ENCODE measurements around the gene WDFY3. TPM values are rescaled to one million over a fixed set of nuclear protein-coding genes. Genes with fewer than 3 reads are reported as not detected.
"Not testable (repeated sequence)": the region's sequence is repeated elsewhere in the genome, so short reads cannot be mapped to it uniquely, and the experiment has no call there.

Gene WDFY3
- total and polyA plus RNA-seq, 8 donors = 3.2 to 163 (median 28.4) TPM

- WGBS, 5 donors = 84 to 92% (median 90%) methylated on average over 2 of the region's 2 CpGs
- Histone ChIP-seq H3K4me1 (peaks cover 0 to 6% (median 0%) of the 10 kb centered on the region in 4 donors), H3K27ac (no peak overlapping the region), H3K36me3 (peaks cover 8 to 38% (median 28%) of the 10 kb centered on the region in 4 donors), H3K27me3 (no peaks in the 10 kb centered on the region), H3K4me3 (no peak overlapping the region), H3K9me3 (no peaks in the 10 kb centered on the region)
- TF ChIP-seq EP300 (IDR thresholded peaks at IDR 0.05) (no peak), POLR2A (IDR thresholded peaks at IDR 0.05) (no peak), POLR2AphosphoS5 (IDR thresholded peaks at IDR 0.05) (no peak)
- TF ChIP-seq, protein P1, sequence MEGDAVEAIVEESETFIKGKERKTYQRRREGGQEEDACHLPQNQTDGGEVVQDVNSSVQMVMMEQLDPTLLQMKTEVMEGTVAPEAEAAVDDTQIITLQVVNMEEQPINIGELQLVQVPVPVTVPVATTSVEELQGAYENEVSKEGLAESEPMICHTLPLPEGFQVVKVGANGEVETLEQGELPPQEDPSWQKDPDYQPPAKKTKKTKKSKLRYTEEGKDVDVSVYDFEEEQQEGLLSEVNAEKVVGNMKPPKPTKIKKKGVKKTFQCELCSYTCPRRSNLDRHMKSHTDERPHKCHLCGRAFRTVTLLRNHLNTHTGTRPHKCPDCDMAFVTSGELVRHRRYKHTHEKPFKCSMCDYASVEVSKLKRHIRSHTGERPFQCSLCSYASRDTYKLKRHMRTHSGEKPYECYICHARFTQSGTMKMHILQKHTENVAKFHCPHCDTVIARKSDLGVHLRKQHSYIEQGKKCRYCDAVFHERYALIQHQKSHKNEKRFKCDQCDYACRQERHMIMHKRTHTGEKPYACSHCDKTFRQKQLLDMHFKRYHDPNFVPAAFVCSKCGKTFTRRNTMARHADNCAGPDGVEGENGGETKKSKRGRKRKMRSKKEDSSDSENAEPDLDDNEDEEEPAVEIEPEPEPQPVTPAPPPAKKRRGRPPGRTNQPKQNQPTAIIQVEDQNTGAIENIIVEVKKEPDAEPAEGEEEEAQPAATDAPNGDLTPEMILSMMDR (IDR thresholded peaks at IDR 0.05) = no peak
- no peak for DNase-seq
- intact Hi-C loops (cut with DNase I; ENCODE audit: low total_unique reads) = no loop called here
Observed at GRCh38 chr4:84847978-84848377, 118.5 kb downstream of the WDFY3 start.

DNA sequence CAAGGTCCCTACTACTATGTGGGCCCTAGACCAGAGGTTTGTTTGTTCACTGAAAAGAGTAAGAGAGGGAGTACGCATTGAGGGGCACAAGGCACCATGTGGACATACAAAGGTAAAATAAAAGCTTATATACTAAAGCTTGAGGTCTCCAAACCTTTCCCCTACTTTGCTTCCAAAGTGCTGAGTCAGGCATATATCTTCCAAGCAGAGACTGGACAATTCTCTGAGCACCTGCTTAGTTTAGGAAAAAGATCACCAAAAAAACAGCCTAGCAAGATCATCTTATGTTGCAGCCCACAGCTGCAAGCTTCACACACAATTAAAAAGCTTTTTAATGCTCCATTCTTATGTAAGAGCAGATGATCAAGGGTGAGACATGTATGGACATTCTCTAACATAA, 119.5 kb downstream of the WDFY3 start:
- intact Hi-C loops (cut with DNase I; ENCODE audit: low total_unique reads) = no loop called here
- 83 to 96% (median 92%) methylated on average over 1 of the region's 1 CpG for WGBS, 5 donors
- TF ChIP-seq EP300 (IDR thresholded peaks at IDR 0.05) = no peak
- TF ChIP-seq, protein P1 (IDR thresholded peaks at IDR 0.05) = no peak
- TF ChIP-seq POLR2AphosphoS5 (IDR thresholded peaks at IDR 0.05) = no peak
- no peak for TF ChIP-seq POLR2A (IDR thresholded peaks at IDR 0.05)
- Histone ChIP-seq H3K9me3 (no peaks in the 10 kb centered on the region), H3K36me3 (peaks cover 8 to 38% (median 28%) of the 10 kb centered on the region in 4 donors), H3K27ac (no peak overlapping the region), H3K4me1 (peaks cover 0 to 1% (median 0%) of the 10 kb centered on the region in 4 donors), H3K4me3 (no peak overlapping the region), H3K27me3 (no peaks in the 10 kb centered on the region)
- DNase-seq = no peak

- 90 to 100% (median 95%) methylated on average over 1 of the region's 1 CpG for WGBS, 5 donors
- intact Hi-C loops (cut with DNase I; ENCODE audit: low total_unique reads) = no loop called here
- H3K4me3 ChIP-seq = no peak overlapping the region
- no peaks in the 10 kb centered on the region for H3K27me3 ChIP-seq
- no peak overlapping the region for H3K27ac ChIP-seq
- DNase-seq = no peak
- peaks cover 5 to 40% (median 22%) of the 10 kb centered on the region in 4 donors for H3K36me3 ChIP-seq
- TF ChIP-seq EP300 (IDR thresholded peaks at IDR 0.05) (no peak), POLR2A (IDR thresholded peaks at IDR 0.05) (no peak), POLR2AphosphoS5 (IDR thresholded peaks at IDR 0.05) (no peak)
- TF ChIP-seq, protein P1 (IDR thresholded peaks at IDR 0.05) = no peak
- no peaks in the 10 kb centered on the region for H3K4me1 ChIP-seq
- no peaks in the 10 kb centered on the region for H3K9me3 ChIP-seq
Observed at GRCh38 chr4:84841435-84841834, 125.1 kb downstream of the WDFY3 start.

DNA sequence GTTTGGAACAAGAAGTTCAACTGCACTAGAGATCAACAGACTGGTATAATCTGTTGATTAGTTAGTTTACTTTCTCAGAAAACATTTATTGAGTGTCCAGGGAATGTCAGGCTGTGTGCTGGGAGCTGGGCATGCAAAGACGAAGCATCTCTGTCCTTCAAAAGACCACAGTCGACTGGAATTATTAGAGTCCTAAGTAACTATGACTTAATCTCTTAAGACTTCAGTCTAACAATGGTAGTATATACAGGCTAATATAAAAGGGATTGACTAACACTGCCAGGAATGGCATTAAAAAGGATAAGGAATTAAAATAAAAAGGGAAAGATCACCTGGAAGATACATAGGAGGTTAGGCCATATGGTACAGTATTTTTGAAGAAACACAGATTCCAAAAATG, 128.7 kb downstream of the WDFY3 start:
- 51 to 77% (median 61%) methylated on average over 2 of the region's 2 CpGs for WGBS, 5 donors
- Histone ChIP-seq H3K27me3 (no peaks in the 10 kb centered on the region), H3K4me1 (no peaks in the 10 kb centered on the region), H3K4me3 (no peak overlapping the region), H3K27ac (no peak overlapping the region), H3K9me3 (no peaks in the 10 kb centered on the region), H3K36me3 (peaks cover 5 to 54% (median 27%) of the 10 kb centered on the region in 4 donors)
- TF ChIP-seq, protein P1 (IDR thresholded peaks at IDR 0.05) = no peak
- TF ChIP-seq POLR2AphosphoS5 (IDR thresholded peaks at IDR 0.05) (no peak), EP300 (IDR thresholded peaks at IDR 0.05) (no peak), POLR2A (IDR thresholded peaks at IDR 0.05) (no peak)
- DNase-seq = no peak
- intact Hi-C loops (cut with DNase I; ENCODE audit: low total_unique reads) = no loop called here

DNA sequence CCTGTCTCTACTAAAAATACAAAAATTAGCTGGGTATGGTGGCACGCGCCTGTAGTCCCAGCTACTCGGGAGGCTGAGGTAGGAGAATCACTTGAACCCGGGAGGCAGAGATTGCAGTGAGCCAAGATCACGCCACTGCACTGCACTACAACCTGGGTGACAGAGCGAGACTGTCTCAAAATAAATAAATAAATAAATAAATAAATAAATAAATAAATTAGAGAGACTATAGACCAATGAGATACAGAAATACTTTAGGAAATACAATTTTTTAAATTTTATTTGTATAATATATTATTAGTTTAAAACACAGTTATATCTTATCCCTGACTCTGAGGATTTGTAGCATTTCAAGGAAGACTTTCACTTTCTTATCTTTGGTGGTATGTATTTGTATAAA, 136.9 kb downstream of the WDFY3 start:
- H3K36me3 ChIP-seq = peaks cover 0 to 46% (median 39%) of the 10 kb centered on the region in 4 donors
- H3K27me3 ChIP-seq; H3K27ac ChIP-seq; H3K4me3 ChIP-seq; H3K9me3 ChIP-seq; DNase-seq; intact Hi-C loops (cut with DNase I; ENCODE audit: low total_unique reads); H3K4me1 ChIP-seq: not testable (repeated sequence)
- 94 to 100% (median 96%) methylated on average over 6 of the region's 6 CpGs for WGBS, 5 donors

Data from stomach (tissue), 9 donors.